GM23248 (cell line): ENCODE data around the gene C19orf12. TPM values are rescaled to one million over a fixed set of nuclear protein-coding genes. Genes with fewer than 3 reads are reported as not detected.

Source experiments
- DNase-seq: peaks from one replicate; pipeline ENCODE4 v3.0.0-alpha.2; 2015
- H2AFZ ChIP-seq: fragments of 200-600 bp; sonication (generic); 2 replicates; pipeline ENCODE4 v1.6.1; 2016; ENCODE audit warnings: antibody characterized with exemption
- H3F3A ChIP-seq: fragments of 200-600 bp; sonication (generic); 2 replicates; pipeline ENCODE4 v1.6.1; 2016; ENCODE audit warnings: mild to moderate bottlenecking, antibody characterized with exemption, mixed run types; ENCODE audit not compliant: insufficient read depth
- H3K27ac ChIP-seq: fragments of 200-600 bp; sonication (generic); 2 replicates; pipeline ENCODE4 v1.5.1; 2016; ENCODE audit warnings: mild to moderate bottlenecking
- H3K27me3 ChIP-seq: fragments of 200-600 bp; sonication (generic); replicated peaks from 2 replicates; pipeline ENCODE4 v1.6.1; 2016; ENCODE audit warnings: mild to moderate bottlenecking; ENCODE audit not compliant: insufficient read depth
- H3K36me3 ChIP-seq: fragments of 200-600 bp; sonication (generic); 2 replicates; pipeline ENCODE4 v1.6.1; 2016; ENCODE audit warnings: low read depth, mild to moderate bottlenecking
- H3K4me1 ChIP-seq: fragments of 200-600 bp; sonication (generic); 2 replicates; pipeline ENCODE4 v1.6.1; 2016; ENCODE audit warnings: mild to moderate bottlenecking; ENCODE audit not compliant: insufficient read depth
- H3K4me2 ChIP-seq: fragments of 200-600 bp; sonication (generic); one replicate; pipeline ENCODE4 v1.6.1; 2016; ENCODE audit warnings: mild to moderate bottlenecking; ENCODE audit not compliant: unreplicated experiment
- H3K4me3 ChIP-seq: fragments of 200-600 bp; sonication (generic); 2 replicates; pipeline ENCODE4 v1.5.1; 2016; ENCODE audit warnings: mild to moderate bottlenecking
- H3K79me2 ChIP-seq: fragments of 200-600 bp; sonication (generic); 2 replicates; pipeline ENCODE4 v1.6.1; 2016; ENCODE audit warnings: mild to moderate bottlenecking; ENCODE audit not compliant: insufficient read depth
- H3K9ac ChIP-seq: fragments of 200-600 bp; sonication (generic); 2 replicates; pipeline ENCODE4 v1.6.1; 2016; ENCODE audit warnings: mild to moderate bottlenecking
- H3K9me2 ChIP-seq: fragments of 200-600 bp; sonication (generic); 2 replicates; pipeline ENCODE4 v1.6.1; 2016; ENCODE audit warnings: mixed run types, mild to moderate bottlenecking, moderate library complexity; ENCODE audit not compliant: insufficient read depth
- H3K9me3 ChIP-seq: fragments of 200-600 bp; sonication (generic); one replicate; pipeline ENCODE4 v1.6.1; 2017; ENCODE audit warnings: low read depth
- H4K20me1 ChIP-seq: fragments of 200-600 bp; sonication (generic); 2 replicates; pipeline ENCODE4 v1.6.0; 2016; ENCODE audit not compliant: insufficient read depth
- EZH2 ChIP-seq: fragments of 200-600 bp; sonication (generic); IDR thresholded peaks from 2 replicates; pipeline ENCODE4 v1.6.1; 2018; ENCODE audit warnings: antibody characterized with exemption, mild to moderate bottlenecking; ENCODE audit not compliant: insufficient read depth, poor library complexity, severe bottlenecking
- EZH2phosphoT487 ChIP-seq: fragments of 200-600 bp; sonication (generic); IDR thresholded peaks from 2 replicates; pipeline ENCODE4 v1.6.1; 2018; ENCODE audit warnings: antibody characterized with exemption, moderate library complexity, mild to moderate bottlenecking, low read depth; ENCODE audit not compliant: insufficient read depth
- WGBS, 2 experiments: methylation state at CpG; one replicate each; pipeline ENCODE4 v1.1.6; 2015 to 2017; ENCODE audit warnings: low lambda C conversion rate in 2 of 2, low coverage in 1 of 2; ENCODE audit errors: missing lambda C conversion rate in 2 of 2; 5-methylcytosine and 5-hydroxymethylcytosine counted together
- in situ Hi-C: fragments of 300-500 bp; cut with MboI; formaldehyde crosslinking; loops from 2 replicates; pipeline ENCODE4 v1.15.0; 2020
- polyA plus RNA-seq: library from polyadenylated mRNA; unstranded; fragments of >200 nt; fragmentation: Nextera tagmentation; extraction: Ambion mirVana; gene quantifications from 2 replicates; pipeline ENCODE4 v1.2.1, GENCODE V29; 2016
- total RNA-seq: library from RNA; depleted of rRNA; stranded (reverse); fragments of >200 nt; shearing (Covaris generic); gene quantifications from 2 replicates; pipeline ENCODE4 v1.2.3, GENCODE V29; 2014

C19orf12 gene
- total and polyA plus RNA-seq, 2 experiments from 2014 or later, result 34.2 to 45.7 TPM

- Histone ChIP-seq H3K9ac (peak overlapping the region; percentile 81), H3F3A (peaks cover 29% of the 10 kb centered on the region), H3K36me3 (no peaks in the 10 kb centered on the region), H3K27me3 (no peaks in the 10 kb centered on the region), H3K9me2 (no peaks in the 10 kb centered on the region), H3K4me1 (peaks cover 33% of the 10 kb centered on the region), H3K79me2 (peaks cover 44% of the 10 kb centered on the region), H3K4me2 (peak overlapping the region; percentile 88), H2AFZ (peak overlapping the region; percentile 51), H3K9me3 (no peaks in the 10 kb centered on the region), H3K27ac (peak overlapping the region; percentile 83), H4K20me1 (no peaks in the 10 kb centered on the region), H3K4me3 (peak overlapping the region; percentile 81)
- 4% methylated on average over 20 of the region's 20 CpGs for WGBS, 2 experiments
- peak; percentile 89 for DNase-seq
- TF ChIP-seq EZH2 (no peak), EZH2phosphoT487 (no peak)
- in situ Hi-C loops, result no loop called here
These were observed 48.3 kb downstream of the C19orf12 start for GRCh38 chr19:29666578-29667386.

- Histone ChIP-seq H3K4me1 (peaks cover 41% of the 10 kb centered on the region), H4K20me1 (no peaks in the 10 kb centered on the region), H3K9me2 (no peaks in the 10 kb centered on the region), H2AFZ (peak overlapping the region; percentile 51), H3K4me3 (peak overlapping the region; percentile 81), H3K27me3 (no peaks in the 10 kb centered on the region), H3K27ac (peak overlapping the region; percentile 83), H3K4me2 (peak overlapping the region; percentile 88), H3K9me3 (no peaks in the 10 kb centered on the region), H3F3A (peaks cover 37% of the 10 kb centered on the region), H3K79me2 (peaks cover 36% of the 10 kb centered on the region), H3K9ac (peak overlapping the region; percentile 81), H3K36me3 (no peaks in the 10 kb centered on the region)
- 0 to 3% methylated on average over 26 of the region's 30 CpGs for WGBS, 2 experiments
- peak; percentile 84 for DNase-seq
- in situ Hi-C loops, result no loop called here
- TF ChIP-seq EZH2phosphoT487 (no peak), EZH2 (no peak)
These were observed 49.1 kb downstream of the C19orf12 start for GRCh38 chr19:29665826-29666577.

- Histone ChIP-seq H3K9ac (peak within 1 kb of the TSS; percentile 81), H3K27ac (peak within 1 kb of the TSS; percentile 98), H3K79me2 (peaks cover 29% of the 10 kb centered on the region), H3K4me1 (peaks cover 45% of the 10 kb centered on the region), H3F3A (peaks cover 41% of the 10 kb centered on the region), H3K4me3 (peak within 1 kb of the TSS; percentile 81), H2AFZ (peak within 1 kb of the TSS; percentile 51), H3K27me3 (no peaks in the 10 kb centered on the region), H3K4me2 (peak within 1 kb of the TSS; percentile 88), H3K9me2 (no peaks in the 10 kb centered on the region), H3K36me3 (no peaks in the 10 kb centered on the region), H3K9me3 (no peaks in the 10 kb centered on the region), H4K20me1 (no peaks in the 10 kb centered on the region)
- TF ChIP-seq EZH2phosphoT487 (no peak), EZH2 (no peak)
- peak; percentile 93 for DNase-seq
- 1 to 2% methylated on average over 28 to 39 of the region's 75 CpGs for WGBS, 2 experiments
- in situ Hi-C loops, result no loop called here
These were observed 49.7 kb downstream of the C19orf12 start, which contains the start of gene PLEKHF1 for GRCh38 chr19:29665215-29665825. PLEKHF1 (plus strand) TSS chr19:29665461; CDS start chr19:29673840, 8,379 bp downstream.

GRCh38 chr19:29664753-29665214 lies 50.3 kb downstream of the C19orf12 start:
- DNase-seq, result no peak
- TF ChIP-seq EZH2 (no peak), EZH2phosphoT487 (no peak)
- 33 to 39% methylated on average over 19 of the region's 22 CpGs for WGBS, 2 experiments
- no peaks in the 10 kb centered on the region for H3K9me3 ChIP-seq
- no peaks in the 10 kb centered on the region for H3K9me2 ChIP-seq
- peak overlapping the region; percentile 79 for H3K4me2 ChIP-seq
- in situ Hi-C loops, result no loop called here
- peak overlapping the region; percentile 98; the same call in 1 of the 2 replicates for H3K27ac ChIP-seq
- H3K4me3 ChIP-seq, result peak overlapping the region; percentile 81
- peaks cover 24% of the 10 kb centered on the region for H3K79me2 ChIP-seq
- peaks cover 41% of the 10 kb centered on the region for H3F3A ChIP-seq
- no peaks in the 10 kb centered on the region for H4K20me1 ChIP-seq
- peak overlapping the region; percentile 51 for H2AFZ ChIP-seq
- no peaks in the 10 kb centered on the region for H3K36me3 ChIP-seq
- H3K9ac ChIP-seq, result peak overlapping the region; percentile 81
- peaks cover 45% of the 10 kb centered on the region for H3K4me1 ChIP-seq
- no peaks in the 10 kb centered on the region for H3K27me3 ChIP-seq
